Ishikawa (cell line): ENCODE measurements around the gene PDE4D.
A peak's percentile ranks its signal among the peaks of the same experiment; 100 is the strongest.

Source experiments
- CEBPB ChIP-seq: IDR thresholded peaks from 2 replicates; pipeline ENCODE4 v1.6.1; 2012
- CREB1 ChIP-seq: IDR thresholded peaks from 2 replicates; pipeline ENCODE4 v1.6.1; 2012; ENCODE audit warnings: low read depth
- EGR1 ChIP-seq: IDR thresholded peaks from 2 replicates; pipeline ENCODE4 v1.6.1; 2012
- EP300 ChIP-seq: IDR thresholded peaks from 2 replicates; pipeline ENCODE4 v1.6.1; 2012; ENCODE audit warnings: borderline replicate concordance
- FOXM1 ChIP-seq: IDR thresholded peaks from 2 replicates; pipeline ENCODE4 v1.6.1; 2012; ENCODE audit warnings: low read depth, borderline replicate concordance
- MAX ChIP-seq: IDR thresholded peaks from 2 replicates; pipeline ENCODE4 v1.6.1; 2012
- NFIC ChIP-seq: IDR thresholded peaks from 2 replicates; pipeline ENCODE4 v1.6.1; 2012
- RAD21 ChIP-seq: IDR thresholded peaks from 2 replicates; pipeline ENCODE4 v1.6.1; 2012; ENCODE audit warnings: low read depth
- REST ChIP-seq: IDR thresholded peaks from 2 replicates; pipeline ENCODE4 v1.6.1; 2012; ENCODE audit warnings: low read depth, mild to moderate bottlenecking
- TAF1 ChIP-seq: IDR thresholded peaks from 2 replicates; pipeline ENCODE4 v1.6.1; 2012; ENCODE audit warnings: low read depth, mild to moderate bottlenecking
- TCF12 ChIP-seq: IDR thresholded peaks from 2 replicates; pipeline ENCODE4 v1.6.1; 2012; ENCODE audit warnings: low read depth
- TEAD4 ChIP-seq: IDR thresholded peaks from 2 replicates; pipeline ENCODE4 v1.6.1; 2012
- YY1 ChIP-seq: IDR thresholded peaks from 2 replicates; pipeline ENCODE4 v1.6.1; 2012; ENCODE audit warnings: low read depth
- ZBTB7A ChIP-seq: IDR thresholded peaks from 2 replicates; pipeline ENCODE4 v1.6.1; 2012; ENCODE audit warnings: low read depth
- TF ChIP-seq, protein P1 (sequence below): IDR thresholded peaks from 2 replicates; pipeline ENCODE4 v1.6.1; 2012

The PDE4D gene

DNA sequence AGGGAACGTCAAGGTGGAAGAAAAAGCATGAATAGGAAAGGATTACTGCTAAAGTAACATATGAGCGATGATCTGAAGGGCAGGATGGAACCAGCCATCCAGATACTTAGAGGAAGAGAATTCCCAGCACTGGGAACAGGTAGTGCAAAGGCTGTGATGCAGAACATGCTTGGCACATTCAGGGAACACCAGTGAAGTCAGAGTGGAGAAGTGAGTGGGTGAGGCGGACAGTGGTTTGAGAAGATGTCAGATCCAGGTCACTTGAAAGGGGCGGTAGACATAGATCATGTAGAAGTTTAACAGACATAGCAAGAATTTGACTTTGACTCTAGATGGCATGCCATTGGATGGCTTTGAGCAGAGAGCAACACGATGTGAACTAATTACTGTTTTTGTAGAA, 374.2 kb downstream of the PDE4D start:
- no peak for TF ChIP-seq FOXM1
- no peak for TF ChIP-seq REST
- no peak for TF ChIP-seq EGR1
- no peak for TF ChIP-seq ZBTB7A
- TF ChIP-seq NFIC = no peak

GRCh38 chr5:59517926-59518585, 375.5 kb downstream of the PDE4D start:
- TF ChIP-seq EGR1 (no peak), RAD21 (no peak), TCF12 (no peak)
- TF ChIP-seq, protein P1, sequence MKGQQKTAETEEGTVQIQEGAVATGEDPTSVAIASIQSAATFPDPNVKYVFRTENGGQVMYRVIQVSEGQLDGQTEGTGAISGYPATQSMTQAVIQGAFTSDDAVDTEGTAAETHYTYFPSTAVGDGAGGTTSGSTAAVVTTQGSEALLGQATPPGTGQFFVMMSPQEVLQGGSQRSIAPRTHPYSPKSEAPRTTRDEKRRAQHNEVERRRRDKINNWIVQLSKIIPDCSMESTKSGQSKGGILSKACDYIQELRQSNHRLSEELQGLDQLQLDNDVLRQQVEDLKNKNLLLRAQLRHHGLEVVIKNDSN = no peak

DNA sequence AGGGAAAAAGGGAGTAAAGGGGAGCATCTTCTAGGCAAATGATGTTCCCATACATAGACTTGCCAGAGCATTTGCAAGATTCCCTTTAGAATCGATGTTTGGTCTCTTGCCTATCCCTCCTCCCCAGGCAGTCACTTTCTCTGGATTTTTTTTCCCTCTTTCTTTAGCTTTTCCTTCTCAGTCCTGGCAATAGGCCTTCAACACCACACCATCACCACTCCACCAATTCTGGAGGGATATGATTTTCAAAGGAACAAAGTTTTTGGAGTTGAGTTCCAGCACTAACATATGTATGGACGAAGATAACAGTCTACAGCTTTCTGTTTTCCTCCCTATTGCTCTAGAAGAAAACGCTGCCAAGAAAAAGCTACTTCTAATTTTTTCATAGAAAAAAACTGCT, 377.4 kb downstream of the PDE4D start:
- TF ChIP-seq TEAD4 (no peak), YY1 (no peak), NFIC (no peak), EP300 (no peak), MAX (no peak), RAD21 (no peak)

- no peak for TF ChIP-seq REST
- no peak for TF ChIP-seq FOXM1
- no peak for TF ChIP-seq EGR1
- no peak for TF ChIP-seq TCF12
- peak; percentile 80 for TF ChIP-seq RAD21
- no peak for TF ChIP-seq TEAD4
- no peak for TF ChIP-seq TAF1
- no peak for TF ChIP-seq ZBTB7A
- TF ChIP-seq, protein P1 = no peak
These were observed 387.1 kb downstream of the PDE4D start for GRCh38 chr5:59506285-59506877.

GRCh38 chr5:59504043-59504442, 389.5 kb downstream of the PDE4D start:
- no peak for TF ChIP-seq REST
- TF ChIP-seq FOXM1 = no peak
- no peak for TF ChIP-seq TEAD4
- no peak for TF ChIP-seq TCF12
- TF ChIP-seq EGR1 = no peak
- TF ChIP-seq RAD21 = no peak
- no peak for TF ChIP-seq CREB1
- no peak for TF ChIP-seq MAX
- no peak for TF ChIP-seq ZBTB7A
- no peak for TF ChIP-seq TAF1
- no peak for TF ChIP-seq CEBPB
- no peak for TF ChIP-seq EP300
- TF ChIP-seq NFIC = no peak
- no peak for TF ChIP-seq YY1
- TF ChIP-seq, protein P1 = no peak
